Aortic smooth muscle cell (primary cell): ENCODE measurements around the gene ZNF260. TPM values are rescaled to one million over a fixed set of nuclear protein-coding genes. Genes with fewer than 3 reads are reported as not detected.

Experiments
- total RNA-seq: library from RNA; depleted of rRNA; stranded (reverse); fragments of >200 nt; gene quantifications from 2 replicates; pipeline ENCODE4 v1.2.3, GENCODE V29; 2014

Gene ZNF260
- total RNA-seq, result 7.9 and 10.0 TPM in 2 replicates

DNA sequence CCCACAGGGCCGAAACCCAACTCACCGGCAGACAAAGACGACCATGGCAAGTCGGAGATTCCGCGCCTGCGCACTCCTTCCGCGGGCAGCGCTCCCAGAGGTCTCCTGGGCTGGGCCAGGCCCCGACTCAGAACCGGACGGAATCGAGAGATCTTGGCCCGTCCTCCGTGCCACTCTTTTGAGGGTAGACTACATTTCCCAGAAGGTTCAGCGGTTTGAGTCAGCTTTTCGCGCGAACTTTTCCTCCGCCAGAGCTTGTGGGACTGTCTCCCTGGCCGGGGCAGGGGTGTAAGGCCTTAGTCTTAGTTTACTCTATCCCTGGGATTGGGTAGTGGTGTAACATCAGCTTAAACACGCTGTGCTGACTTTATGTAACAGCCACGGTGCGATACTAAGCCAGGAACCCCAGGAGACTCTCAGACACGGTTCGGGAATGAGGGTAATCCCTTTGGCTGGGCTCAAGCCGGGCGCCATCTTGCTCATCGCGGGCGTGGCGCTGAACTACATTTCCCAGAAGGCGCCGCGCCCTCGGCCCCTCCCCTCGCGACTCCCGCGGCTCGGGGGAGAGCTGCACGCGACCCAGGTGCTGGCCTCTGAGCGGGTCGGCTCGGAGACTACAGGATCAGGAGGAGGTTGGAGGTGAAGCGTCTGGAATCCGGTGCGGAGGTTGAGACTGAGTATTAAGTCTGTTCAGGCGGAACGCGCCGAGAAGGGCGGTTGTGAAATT lies at the start of gene ZNF260:
TSS of gene ZNF260 (minus strand) at position 78 of the 727 bp plus-strand sequence. CDS start 13,033 bp downstream, outside the sequence.

DNA sequence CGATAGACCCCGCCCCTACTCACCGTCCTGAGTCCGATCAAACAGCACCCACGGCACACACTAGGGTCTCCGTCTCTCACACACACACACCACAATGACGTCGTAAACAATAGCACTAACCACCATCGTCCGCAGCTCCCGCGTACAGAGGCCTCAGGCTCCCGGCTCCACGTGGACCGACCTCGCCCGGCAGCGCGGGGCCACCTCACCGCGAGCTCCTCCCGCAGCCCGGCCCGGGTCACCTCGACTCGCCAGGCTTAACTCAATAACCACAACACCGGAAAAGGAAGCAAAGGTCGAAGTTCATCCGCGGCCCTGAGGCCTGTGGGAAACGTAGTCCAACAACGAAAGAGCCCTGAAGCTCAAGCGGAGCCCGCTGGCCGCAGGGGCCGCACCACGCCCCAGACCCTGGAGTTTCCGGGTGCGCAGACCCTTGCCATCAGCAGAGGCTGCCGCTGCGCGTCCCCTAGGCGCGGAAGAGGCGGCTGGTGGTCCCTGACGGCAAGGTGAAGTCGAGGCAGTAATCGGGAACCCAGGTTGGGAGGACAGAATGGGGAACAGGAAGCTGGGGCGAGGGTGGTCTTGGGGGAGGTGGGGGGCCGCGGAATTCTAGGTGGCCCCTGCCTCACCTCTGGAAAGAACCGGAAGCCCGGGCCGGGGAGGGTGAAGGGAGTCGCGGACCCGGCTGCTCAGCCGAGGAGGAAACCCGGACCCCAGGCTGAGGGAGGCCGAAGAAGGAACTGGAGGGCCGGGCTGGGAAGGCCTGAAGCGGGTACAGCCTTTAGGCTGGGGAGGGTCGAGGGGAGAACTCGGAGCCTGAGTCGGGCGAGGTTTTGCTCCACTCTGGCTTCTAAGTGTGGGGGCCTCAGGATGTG lies 45.2 kb upstream of the ZNF260 start, which contains the start of gene ZNF529:
TSS of gene ZNF529 (minus strand) at position 273 of the 875 bp plus-strand sequence. CDS start 946 bp downstream, outside the sequence.

DNA sequence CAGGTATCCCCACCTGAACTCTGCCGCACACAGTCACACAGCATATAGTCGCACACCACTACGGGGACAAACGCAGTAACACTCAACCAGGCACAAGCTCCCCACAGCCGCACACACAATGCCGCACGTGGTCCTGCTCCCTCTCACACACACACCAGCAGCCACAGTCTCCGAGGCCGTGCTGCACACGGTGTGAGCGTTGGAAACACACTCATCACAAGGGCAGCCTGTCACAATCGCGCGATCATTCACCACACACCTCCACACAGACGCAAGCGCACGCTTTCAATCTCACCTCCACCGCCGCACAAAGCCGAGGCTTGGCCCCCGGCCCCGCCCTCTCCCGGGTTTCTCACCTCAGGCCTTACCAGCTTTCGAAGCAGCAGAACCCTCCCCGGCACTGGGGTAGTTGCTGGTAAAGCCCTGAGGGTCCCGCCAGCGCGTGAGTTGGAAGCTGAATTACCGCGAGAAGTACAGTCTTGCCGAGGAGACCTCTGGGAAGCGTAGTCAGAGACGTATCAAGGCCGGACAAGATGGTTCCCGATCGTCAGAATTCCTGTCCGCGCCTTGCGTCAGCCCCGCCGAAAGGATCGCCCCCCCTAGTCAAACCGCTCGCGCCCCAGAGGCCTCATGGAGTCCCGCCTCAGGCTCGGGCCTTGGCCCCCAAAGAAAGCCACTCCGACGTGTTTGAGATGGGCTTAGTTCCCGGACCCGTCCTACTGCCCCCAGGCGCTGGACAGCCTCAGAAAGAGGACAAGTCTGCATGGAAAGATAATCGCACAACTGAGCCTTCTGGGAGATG lies 38.8 kb downstream of the ZNF260 start, which contains the start of gene ZNF566:
TSS of gene ZNF566 (minus strand) at position 444 of the 802 bp plus-strand sequence. CDS start 13,004 bp downstream, outside the sequence.

Other genes with a start within 250 kb of the ZNF260 start
- 3.4 and 4.7 TPM in 2 replicates for gene ZFP14, start 149.1 kb downstream of the ZNF260 start, total RNA-seq
- 5.1 and 5.7 TPM in 2 replicates for gene ZFP82, start 109.6 kb downstream of the ZNF260 start, total RNA-seq
- 6.6 and 8.5 TPM in 2 replicates for gene ZNF566, start 38.7 kb downstream of the ZNF260 start, total RNA-seq
- gene ZNF529, start 45.0 kb upstream of the ZNF260 start, total RNA-seq, result 7.0 and 8.2 TPM in 2 replicates
- 4.7 and 8.6 TPM in 2 replicates for gene ZNF382, start 77.0 kb upstream of the ZNF260 start, total RNA-seq
- gene ZNF461, start 138.6 kb upstream of the ZNF260 start, total RNA-seq, result 10.9 and 12.9 TPM in 2 replicates
- 4.0 and 4.4 TPM in 2 replicates for gene ZNF567, start 159.3 kb upstream of the ZNF260 start, total RNA-seq
- 1.5 and 2.1 TPM in 2 replicates for gene ZNF850, start 244.5 kb upstream of the ZNF260 start, total RNA-seq